IMR-90 (cell line): ENCODE results near the gene LILRB2. TPM values are rescaled to one million over a fixed set of nuclear protein-coding genes. Genes with fewer than 3 reads are reported as not detected.

Source experiments
- ATAC-seq: fragments of 200-7000 bp; cut with Tn5 transposase; 2 replicates; pipeline ENCODE4 v1.9.1; 2020; ENCODE audit warnings: low read depth, mild to moderate bottlenecking, moderate library complexity
- BruUV-seq: library from RNA; stranded (reverse); fragments of 400-500 nt; replicated peaks from 2 replicates; lab custom pipeline; 2021; lab: Mats Ljungman, UMichigan
- CTCF ChIA-PET: fragments of 300-600 bp; formaldehyde crosslinking; extraction: SDS; loops from one replicate; lab custom pipeline; 2021; ENCODE audit warnings: antibody characterized with exemption; lab: Yijun Ruan, JAX
- POLR2A ChIA-PET: fragments of 300-600 bp; sonication (Branson Sonifier 250); formaldehyde crosslinking; loops from one replicate; lab custom pipeline; 2022; ENCODE audit warnings: antibody characterized with exemption; ENCODE audit not compliant: unreplicated experiment; lab: Charles Lee
- DNase-seq: peaks from one replicate; pipeline ENCODE4 v3.0.0; 2013
- H2AFZ ChIP-seq: replicated peaks from 2 replicates; pipeline ENCODE3; 2013; ENCODE audit warnings: low read length, mild to moderate bottlenecking; ENCODE audit not compliant: poor library complexity
- H2AK5ac ChIP-seq: 2 replicates; pipeline ENCODE4 v1.6.1; 2013; ENCODE audit warnings: low read depth, low read length, inconsistent platforms
- H2AK9ac ChIP-seq: replicated peaks from 2 replicates; pipeline ENCODE3; 2013; ENCODE audit warnings: mild to moderate bottlenecking, low read depth, low read length, moderate library complexity; ENCODE audit not compliant: poor library complexity
- H2BK120ac ChIP-seq: 2 replicates; pipeline ENCODE4 v1.6.1; 2013; ENCODE audit warnings: low read depth, low read length, inconsistent platforms
- H2BK15ac ChIP-seq: 3 replicates; pipeline ENCODE4 v1.6.1; 2013; ENCODE audit warnings: low read depth, low read length, inconsistent platforms
- H2BK20ac ChIP-seq: 2 replicates; pipeline ENCODE4 v1.6.1; 2013; ENCODE audit warnings: low read depth, mild to moderate bottlenecking, inconsistent platforms, low read length, moderate library complexity
- H2BK5ac ChIP-seq: 2 replicates; pipeline ENCODE4 v1.6.1; 2013; ENCODE audit warnings: mild to moderate bottlenecking, low read depth, low read length, inconsistent platforms; ENCODE audit not compliant: poor library complexity, severe bottlenecking
- H3K14ac ChIP-seq: replicated peaks from 2 replicates; pipeline ENCODE4 v1.6.1; 2013; ENCODE audit warnings: low read depth, low read length, inconsistent platforms
- H3K18ac ChIP-seq: 2 replicates; pipeline ENCODE4 v1.6.1; 2013; ENCODE audit warnings: low read depth, low read length, control low read depth
- H3K23ac ChIP-seq: 2 replicates; pipeline ENCODE4 v1.6.1; 2013; ENCODE audit warnings: low read depth, low read length, inconsistent platforms
- H3K27ac ChIP-seq: 2 replicates; pipeline ENCODE4 v1.5.1; 2013; ENCODE audit warnings: mild to moderate bottlenecking, control low read depth, low read length; ENCODE audit not compliant: insufficient read depth
- H3K27me3 ChIP-seq: 2 replicates; pipeline ENCODE4 v1.6.1; 2013; ENCODE audit warnings: low read length; ENCODE audit not compliant: control insufficient read depth, insufficient read depth
- H3K36me3 ChIP-seq: 2 replicates; pipeline ENCODE4 v1.6.1; 2013; ENCODE audit warnings: low read length, mixed read lengths; ENCODE audit not compliant: control insufficient read depth, insufficient read depth
- H3K4ac ChIP-seq: 2 replicates; pipeline ENCODE4 v1.6.1; 2013; ENCODE audit warnings: low read depth, low read length, inconsistent platforms
- H3K4me1 ChIP-seq: 2 replicates; pipeline ENCODE4 v1.6.1; 2013; ENCODE audit warnings: low read length, mixed read lengths; ENCODE audit not compliant: control insufficient read depth, insufficient read depth
- H3K4me2 ChIP-seq: 2 replicates; pipeline ENCODE4 v1.6.1; 2013; ENCODE audit warnings: low read depth, mild to moderate bottlenecking, control low read depth, low read length, moderate library complexity
- H3K4me3 ChIP-seq: 2 replicates; pipeline ENCODE4 v1.5.1; 2013; ENCODE audit warnings: low read depth, mild to moderate bottlenecking, control low read depth, low read length, moderate library complexity; ENCODE audit not compliant: insufficient read depth
- H3K56ac ChIP-seq: 2 replicates; pipeline ENCODE4 v1.6.1; 2013; ENCODE audit warnings: low read length, inconsistent platforms; ENCODE audit not compliant: insufficient read depth; ENCODE audit errors: extremely low read depth
- H3K79me1 ChIP-seq, 2 experiments: 2 replicates each; pipeline ENCODE4 v1.6.1; 2013; ENCODE audit warnings: low read length in 2 of 2, inconsistent platforms in 1 of 2, low read depth in 1 of 2
- H3K9ac ChIP-seq: 2 replicates; pipeline ENCODE4 v1.6.1; 2013; ENCODE audit warnings: low read depth, low read length, control low read depth
- H3K9me1 ChIP-seq: 2 replicates; pipeline ENCODE4 v1.6.1; 2013; ENCODE audit warnings: low read length, inconsistent platforms; ENCODE audit not compliant: insufficient read depth
- H3K9me3 ChIP-seq: 2 replicates; pipeline ENCODE4 v1.6.1; 2013; ENCODE audit warnings: low read length; ENCODE audit not compliant: control insufficient read depth, insufficient read depth
- H4K20me1 ChIP-seq: 2 replicates; pipeline ENCODE4 v1.6.1; 2013; ENCODE audit warnings: low read length, inconsistent platforms; ENCODE audit not compliant: insufficient read depth
- H4K5ac ChIP-seq: 2 replicates; pipeline ENCODE4 v1.6.1; 2013; ENCODE audit warnings: mild to moderate bottlenecking, low read depth, low read length, control low read depth
- H4K8ac ChIP-seq, 2 experiments: 2 replicates each; pipeline ENCODE4 v1.6.1; 2013; ENCODE audit warnings: low read depth in 2 of 2, low read length in 2 of 2, control low read depth in 1 of 2, inconsistent platforms in 1 of 2
- H4K91ac ChIP-seq: 2 replicates; pipeline ENCODE4 v1.6.1; 2013; ENCODE audit warnings: low read depth, low read length, inconsistent platforms; ENCODE audit not compliant: insufficient read depth
- BHLHE40 ChIP-seq: fragments of 150-350 bp; IDR thresholded peaks from 2 replicates; pipeline ENCODE4 v1.6.1; 2016; ENCODE audit warnings: mild to moderate bottlenecking, low read depth, low read length
- CTCF ChIP-seq: conservative IDR thresholded peaks from 2 replicates; pipeline ENCODE4 v1.5.1; 2012; ENCODE audit warnings: mild to moderate bottlenecking, low read depth, low read length, improper control_type of control experiment
- ELK1 ChIP-seq: fragments of 150-350 bp; IDR thresholded peaks from 2 replicates; pipeline ENCODE4 v1.6.1; 2016; ENCODE audit warnings: low read depth, mild to moderate bottlenecking, low read length, moderate library complexity, borderline replicate concordance
- MAFK ChIP-seq: IDR thresholded peaks from 2 replicates; pipeline ENCODE4 v1.6.1; 2012; ENCODE audit warnings: low read depth, low read length, improper control_type of control experiment
- MAZ ChIP-seq: IDR thresholded peaks from 2 replicates; pipeline ENCODE4 v1.6.1; 2012; ENCODE audit warnings: low read depth, mild to moderate bottlenecking, low read length, improper control_type of control experiment, moderate library complexity, borderline replicate concordance
- POLR2A ChIP-seq: IDR thresholded peaks from 2 replicates; pipeline ENCODE4 v1.6.1; 2012; ENCODE audit warnings: mild to moderate bottlenecking, low read depth, low read length
- RAD21 ChIP-seq: IDR thresholded peaks from 2 replicates; pipeline ENCODE4 v1.6.1; 2012; ENCODE audit warnings: low read length, improper control_type of control experiment
- RCOR1 ChIP-seq: IDR thresholded peaks from 2 replicates; pipeline ENCODE4 v1.6.1; 2012; ENCODE audit warnings: mild to moderate bottlenecking, low read length, improper control_type of control experiment; ENCODE audit not compliant: insufficient replicate concordance
- RFX5 ChIP-seq: IDR thresholded peaks from 2 replicates; pipeline ENCODE4 v1.8.0; 2012; ENCODE audit warnings: low read depth, mild to moderate bottlenecking, low read length, moderate library complexity
- WGBS, 2 experiments: methylation state at CpG; one replicate each; pipeline versions ENCODE4 v1.1.5 to v1.1.7; 2013; ENCODE audit warnings: missing lambda C conversion rate in 2 of 2; ENCODE audit not compliant: insufficient read length in 1 of 2; ENCODE audit errors: extremely low coverage in 2 of 2; 5-methylcytosine and 5-hydroxymethylcytosine counted together
- dilution Hi-C: fragments of 300-500 bp; cut with HindIII; formaldehyde crosslinking; loops from one replicate; pipeline ENCODE4 v1.14.3; 2018; ENCODE audit warnings: low sequenced_read_pairs; ENCODE audit not compliant: unreplicated experiment
- in situ Hi-C: fragments of 300-500 bp; cut with MboI; formaldehyde crosslinking; loops from 3 replicates; pipeline ENCODE4 v1.14.3; 2019; ENCODE audit warnings: low sequenced_read_pairs, inconsistent platforms, mixed read lengths
- intact Hi-C: fragments of 100-400 bp; cut with micrococcal nuclease; formaldehyde crosslinking; loops from 2 replicates; pipeline ENCODE4 v1.10.0; 2022
- polyA plus RNA-seq, 3 experiments: library from polyadenylated mRNA; depleted of rRNA; stranded (reverse); fragments of >200 nt; gene quantifications; 2 replicates each; pipeline ENCODE4 v1.2.3, GENCODE V29; 2012; ENCODE audit warnings: low replicate concordance in 1 of 3
- total RNA-seq: library from RNA; depleted of rRNA; stranded (reverse); fragments of >200 nt; gene quantifications from 2 replicates; pipeline ENCODE4 v1.2.3, GENCODE V29; 2012

The LILRB2 gene
- total and polyA plus RNA-seq, 2 of the 4 experiments (the other 2 are of a cell fraction), result not detected

GRCh38 chr19:54233941-54234340, 47.0 kb downstream of the LILRB2 start:
- TF ChIP-seq POLR2A, result no peak
- no peak for TF ChIP-seq BHLHE40
- no peak for TF ChIP-seq RAD21
- TF ChIP-seq RFX5, result no peak
- TF ChIP-seq CTCF, result no peak
- no peak for TF ChIP-seq MAFK
- TF ChIP-seq MAZ, result no peak
- TF ChIP-seq RCOR1, result no peak
- no peak for TF ChIP-seq ELK1
- no peaks in the 10 kb centered on the region for H3K9me3 ChIP-seq
- no peak overlapping the region for H3K14ac ChIP-seq
- no peak overlapping the region for H3K9ac ChIP-seq
- peaks cover 7% of the 10 kb centered on the region for H3K27me3 ChIP-seq
- no peaks in the 10 kb centered on the region; the same call in 1 of the 2 replicates for H3K9me1 ChIP-seq
- no peaks in the 10 kb centered on the region for H3K4me1 ChIP-seq
- H3K27ac ChIP-seq, result no peak overlapping the region
- ATAC-seq (no peak), DNase-seq (no peak)
- no peak overlapping the region for H3K23ac ChIP-seq
- no peaks in the 10 kb centered on the region for H4K20me1 ChIP-seq
- H3K4ac ChIP-seq, result no peak overlapping the region
- dilution Hi-C loops, result no loop called here
- H4K5ac ChIP-seq, result no peak overlapping the region
- H3K18ac ChIP-seq, result no peak overlapping the region
- intact Hi-C loops, result no loop called here
- in situ Hi-C loops, result no loop called here
- no peak overlapping the region for H2AK9ac ChIP-seq
- no peak overlapping the region for H4K8ac ChIP-seq
- H2BK15ac ChIP-seq, result no peak overlapping the region
- no peak overlapping the region for H3K56ac ChIP-seq
- H2AK5ac ChIP-seq, result no peak overlapping the region
- no peak overlapping the region for H2BK20ac ChIP-seq
- H3K4me3 ChIP-seq, result no peak overlapping the region
- H4K91ac ChIP-seq, result no peak overlapping the region
- H2BK5ac ChIP-seq, result no peak overlapping the region
- H2BK120ac ChIP-seq, result no peak overlapping the region
- no peaks in the 10 kb centered on the region for H3K36me3 ChIP-seq
- H3K4me2 ChIP-seq, result no peak overlapping the region
- H3K79me1 ChIP-seq, result no peaks in the 10 kb centered on the region
- BruUV-seq, result no TSS peak
- ChIA-PET CTCF (no interaction called here), POLR2A (no interaction called here)
- WGBS, 2 experiments, result no CpG with 5 or more reads among the region's 5 CpGs
- no peak overlapping the region for H2AFZ ChIP-seq
